ENCODE measurements around the gene DSCAML1.

DNA sequence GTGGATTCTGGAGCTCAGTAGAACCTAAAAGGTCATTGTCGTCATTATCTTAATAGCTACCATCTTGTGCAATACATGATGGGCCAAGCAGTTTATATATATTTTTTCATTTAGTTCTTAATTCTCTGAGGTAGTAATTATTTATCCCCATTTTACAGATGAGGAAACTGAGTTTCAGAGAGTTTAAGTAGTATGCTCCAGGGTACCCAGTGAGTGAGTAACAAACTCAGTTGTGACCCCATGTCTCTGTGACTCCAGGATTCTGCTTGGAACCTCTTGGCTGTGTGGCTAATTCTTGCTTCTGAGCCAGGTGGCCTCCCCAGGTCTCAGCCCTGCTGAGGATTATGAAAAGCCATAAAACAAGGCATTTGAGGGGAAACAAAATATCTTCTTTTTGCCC is 386.8 kb downstream of the DSCAML1 start:
- no peak for TF ChIP-seq CTCF (IDR thresholded peaks at IDR 0.05; ENCODE audit: insufficient read depth, low read depth, low read length)
- TF ChIP-seq EZH2 (IDR thresholded peaks at IDR 0.05; ENCODE audit: insufficient read depth, low read length) = no peak
